Measurements from ENCODE around the gene CATSPER3. TPM values are rescaled to one million over a fixed set of nuclear protein-coding genes. Genes with fewer than 3 reads are reported as not detected.

CATSPER3 gene
- total RNA-seq, 1 experiment from 2014 or later = 0.50 TPM

- H2BK120ac ChIP-seq (ENCODE audit: low read depth, low read length, poor library complexity, severe bottlenecking) = no peak overlapping the region
- H4K5ac ChIP-seq (ENCODE audit: insufficient read length, low read depth, low read length) = no peak overlapping the region
- no peak overlapping the region for H2BK20ac ChIP-seq (ENCODE audit: low read depth, low read length, poor library complexity, severe bottlenecking)
- no peak overlapping the region for H2BK12ac ChIP-seq (ENCODE audit: insufficient read length, low read depth, low read length)
- no peak overlapping the region for H3K4me2 ChIP-seq (ENCODE audit: insufficient read depth, insufficient read length, low read length)
- no peak overlapping the region for H4K91ac ChIP-seq (ENCODE audit: insufficient read length, low read depth, low read length)
- no peak overlapping the region for H3K56ac ChIP-seq (ENCODE audit: insufficient read length, low read depth, low read length)
- no peaks in the 10 kb centered on the region for H3K79me2 ChIP-seq (ENCODE audit: insufficient read depth, low read length)
- WGBS (ENCODE audit: extremely low coverage, insufficient read length, low lambda C conversion rate) = no CpG with 5 or more reads among the region's 3 CpGs
- no peak overlapping the region for H3K14ac ChIP-seq (ENCODE audit: insufficient read depth, low read length)
- H3K27me3 Mint-ChIP-seq (ENCODE audit: low read depth) = no peaks in the 10 kb centered on the region
- no peak for TF ChIP-seq CTCF (conservative IDR thresholded peaks at IDR 0.05)
- no peaks in the 10 kb centered on the region for H3K9me3 ChIP-seq (ENCODE audit: control insufficient read depth, low read depth, low read length)
- no peaks in the 10 kb centered on the region for H3K27me3 ChIP-seq (ENCODE audit: insufficient read depth, low read length)
- peak; percentile 44 for DNase-seq
- H3K27ac ChIP-seq (ENCODE audit: insufficient read length, low read depth, low read length) = no peak overlapping the region
- no peak overlapping the region for H3K4me3 Mint-ChIP-seq
- no peak overlapping the region for H3K4ac ChIP-seq (ENCODE audit: low read depth, low read length)
- no peak overlapping the region for H3K9ac ChIP-seq (ENCODE audit: extremely low read depth, insufficient read length, low read length)
- H3K36me3 Mint-ChIP-seq (ENCODE audit: insufficient read depth in 1 of 3, low read depth in 3 of 3) = peaks cover 3 to 25% (median 17%) of the 10 kb centered on the region in 3 experiments
- H3K79me1 ChIP-seq (ENCODE audit: insufficient read depth, low read depth, low read length, poor library complexity, severe bottlenecking) = no peaks in the 10 kb centered on the region
- no peak overlapping the region for H2AFZ ChIP-seq (ENCODE audit: low read length)
- H3K4me1 Mint-ChIP-seq = peaks cover 14 to 15% of the 10 kb centered on the region in 2 experiments
- no peak overlapping the region for H2AK5ac ChIP-seq (ENCODE audit: insufficient read length, low read length)
- H2BK5ac ChIP-seq (ENCODE audit: insufficient read length, low read length) = no peak overlapping the region
- H4K8ac ChIP-seq (replicated peaks; ENCODE audit: insufficient read length, low read depth, low read length) = no peak overlapping the region
- no peak overlapping the region for H3K27ac Mint-ChIP-seq
- peaks cover 6% of the 10 kb centered on the region; the same call in 1 of the 2 replicates for H3K4me1 ChIP-seq (ENCODE audit: insufficient read depth, low read length)
- no peaks in the 10 kb centered on the region for H3K23me2 ChIP-seq (ENCODE audit: insufficient read length, low read depth, low read length, poor library complexity, severe bottlenecking)
- no peaks in the 10 kb centered on the region for H4K20me1 ChIP-seq (ENCODE audit: control insufficient read depth, insufficient read depth, insufficient read length)
- H2BK15ac ChIP-seq (ENCODE audit: low read depth, low read length) = no peak overlapping the region
- no peak overlapping the region for H3K23ac ChIP-seq (ENCODE audit: insufficient read length, low read depth, low read length)
- no peak overlapping the region for H3K18ac ChIP-seq (ENCODE audit: insufficient read length, low read depth, low read length)
- H3T11ph ChIP-seq (ENCODE audit: low read length) = no peak overlapping the region
- peaks cover 3 to 6% of the 10 kb centered on the region in 2 experiments; a peak in 2 of 5 replicates for H3K9me3 Mint-ChIP-seq
Measured at GRCh38 chr5:134958755-134959154, 9.0 kb upstream of the CATSPER3 start.

All from H9 (cell line).